Putamen (tissue), 1 donor: Measurements from ENCODE around the gene CD46.
"Not testable (repeated sequence)": the region's sequence is repeated elsewhere in the genome, so short reads cannot be mapped to it uniquely, and the experiment has no call there.

Experiments
- DNase-seq: peaks from one replicate; pipeline ENCODE4 v3.0.0-alpha.2; 2016; ENCODE audit warnings: low spot score

The CD46 gene

GRCh38 chr1:207751463-207751789 lies 428 bp upstream of the CD46 start:
- DNase-seq, result not testable (repeated sequence)

- no peak for DNase-seq
Measured at GRCh38 chr1:207752456-207752998, 673 bp downstream of the CD46 start.

- DNase-seq, result no peak
Measured at GRCh38 chr1:207753611-207754010, 1.8 kb downstream of the CD46 start.

- no peak for DNase-seq
Measured at GRCh38 chr1:207754011-207754410, 2.2 kb downstream of the CD46 start.

GRCh38 chr1:207754974-207755700 lies 3.3 kb downstream of the CD46 start:
- no peak for DNase-seq

- DNase-seq, result no peak
Measured at GRCh38 chr1:207755846-207756693, 4.2 kb downstream of the CD46 start.

GRCh38 chr1:207762622-207763021 lies 10.8 kb downstream of the CD46 start:
- DNase-seq, result no peak

GRCh38 chr1:207763091-207763490 lies 11.2 kb downstream of the CD46 start:
- no peak for DNase-seq

- DNase-seq, result no peak
Measured at GRCh38 chr1:207763972-207764371, 12.1 kb downstream of the CD46 start.

- DNase-seq, result no peak
Measured at GRCh38 chr1:207766569-207766968, 14.7 kb downstream of the CD46 start.

- DNase-seq, result not testable (repeated sequence)
Measured at GRCh38 chr1:207770514-207770913, 18.7 kb downstream of the CD46 start.

GRCh38 chr1:207776045-207776444 lies 24.2 kb downstream of the CD46 start:
- DNase-seq, result not testable (repeated sequence)

- not testable (repeated sequence) for DNase-seq
Measured at GRCh38 chr1:207777412-207777811, 25.6 kb downstream of the CD46 start.

- DNase-seq, result no peak
Measured at GRCh38 chr1:207779008-207779407, 27.2 kb downstream of the CD46 start.

GRCh38 chr1:207781312-207781711 lies 29.5 kb downstream of the CD46 start:
- no peak for DNase-seq

- DNase-seq, result no peak
Measured at GRCh38 chr1:207787776-207788175, 35.9 kb downstream of the CD46 start.

GRCh38 chr1:207789386-207789785 lies 37.5 kb downstream of the CD46 start:
- no peak for DNase-seq

- no peak for DNase-seq
Measured at GRCh38 chr1:207789792-207790787, 38.2 kb downstream of the CD46 start.

GRCh38 chr1:207791290-207791689 lies 39.4 kb downstream of the CD46 start:
- no peak for DNase-seq

GRCh38 chr1:207793327-207793726 lies 41.5 kb downstream of the CD46 start:
- no peak for DNase-seq

GRCh38 chr1:207794861-207795260 lies 43.0 kb downstream of the CD46 start:
- no peak for DNase-seq
